Common myeloid progenitor, CD34-positive (primary cell): ENCODE measurements around the gene PLXNB1.

Source experiments
- CTCF ChIA-PET: fragments of 350-600 bp; sonication (Branson Sonifier 250); formaldehyde crosslinking; loops from one replicate; lab custom pipeline; 2021; ENCODE audit warnings: antibody characterized with exemption; lab: Charles Lee
- POLR2A ChIA-PET: fragments of 350-600 bp; sonication (Branson Sonifier 250); formaldehyde crosslinking; loops from one replicate; lab custom pipeline; 2021; ENCODE audit warnings: antibody characterized with exemption; lab: Charles Lee
- DNase-seq, 3 donors: peaks; one replicate each; pipeline versions ENCODE4 v3.0.0 to v3.0.0-alpha.2; 2013
- H3K27ac ChIP-seq, 2 experiments: 1 replicate in 1 of 2; 2 replicates in 1 of 2; pipeline ENCODE4 v1.7.0; 2013; ENCODE audit warnings: inconsistent platforms in 2 of 2, low read length in 2 of 2, mild to moderate bottlenecking in 2 of 2, low read depth in 1 of 2, moderate library complexity in 1 of 2; ENCODE audit not compliant: severe bottlenecking in 2 of 2, insufficient read depth in 1 of 2, poor library complexity in 1 of 2
- H3K27me3 ChIP-seq, 5 experiments: replicated peaks in 2 of 5; 1 replicate in 3 of 5; 2 replicates in 2 of 5; pipeline versions ENCODE4 v1.6.1 to v1.7.0; 2013; ENCODE audit warnings: low read length in 4 of 5, mild to moderate bottlenecking in 2 of 5, moderate library complexity in 2 of 5, inconsistent platforms in 1 of 5; ENCODE audit not compliant: insufficient read depth in 5 of 5, control insufficient read depth in 4 of 5
- H3K36me3 ChIP-seq, 4 experiments: 1 replicate in 2 of 4; 2 replicates in 2 of 4; pipeline versions ENCODE4 v1.6.1 to v1.7.0; 2013; ENCODE audit warnings: low read length in 3 of 4, control low read depth in 1 of 4, mild to moderate bottlenecking in 1 of 4; ENCODE audit not compliant: control insufficient read depth in 4 of 4, insufficient read depth in 4 of 4
- H3K4me1 ChIP-seq, 4 experiments: 1 replicate in 3 of 4; 2 replicates in 1 of 4; pipeline versions ENCODE4 v1.6.1 to v1.7.1; 2013; ENCODE audit warnings: low read length in 3 of 4, mild to moderate bottlenecking in 3 of 4, control low read depth in 1 of 4, inconsistent platforms in 1 of 4, moderate library complexity in 1 of 4; ENCODE audit not compliant: control insufficient read depth in 4 of 4, insufficient read depth in 4 of 4; ENCODE audit errors: control extremely low read depth in 1 of 4
- H3K4me3 ChIP-seq, 7 experiments: 1 replicate in 4 of 7; 2 replicates in 3 of 7; pipeline versions ENCODE4 v1.5.1 to v1.7.0; 2013; ENCODE audit warnings: mild to moderate bottlenecking in 7 of 7, low read length in 6 of 7, moderate library complexity in 6 of 7, inconsistent platforms in 2 of 7, low read depth in 2 of 7, control low read depth in 1 of 7; ENCODE audit not compliant: insufficient read depth in 4 of 7, control insufficient read depth in 1 of 7; ENCODE audit errors: extremely low read depth in 1 of 7
- H3K9me3 ChIP-seq, 5 experiments: 1 replicate in 4 of 5; 2 replicates in 1 of 5; pipeline versions ENCODE4 v1.6.1 to v1.7.1; 2013; ENCODE audit warnings: low read length in 4 of 5, mild to moderate bottlenecking in 2 of 5, inconsistent platforms in 1 of 5, low read depth in 1 of 5, moderate library complexity in 1 of 5; ENCODE audit not compliant: control insufficient read depth in 4 of 5, insufficient read depth in 2 of 5; ENCODE audit errors: control extremely low read depth in 1 of 5
- WGBS: methylation state at CpG from one replicate; pipeline ENCODE4 v1.1.5; 2013; ENCODE audit not compliant: insufficient coverage; 5-methylcytosine and 5-hydroxymethylcytosine counted together

The PLXNB1 gene

DNA sequence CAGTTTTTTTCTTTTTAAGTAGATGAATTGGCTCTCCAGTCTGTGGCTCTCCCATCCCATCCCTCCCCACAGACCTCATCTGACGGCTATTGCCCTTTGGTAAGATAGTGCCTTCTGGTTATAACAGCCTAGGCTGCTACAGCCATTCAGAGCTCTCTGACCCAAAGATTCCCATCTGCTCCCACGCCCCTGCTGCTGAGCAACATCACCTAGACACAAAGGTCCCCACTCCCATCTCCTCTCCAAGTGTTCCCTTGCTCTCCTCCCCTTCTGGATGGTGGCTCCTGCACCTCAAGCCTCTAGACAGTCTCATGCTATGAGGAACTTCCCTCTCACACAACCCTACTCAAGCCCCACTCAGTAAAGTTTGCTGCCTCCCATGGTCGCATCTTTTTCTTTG lies 34.2 kb downstream of the PLXNB1 start:
- Histone ChIP-seq H3K27me3 (no peaks in the 10 kb centered on the region), H3K4me1 (peaks cover 0 to 6% (median 4%) of the 10 kb centered on the region in 4 experiments), H3K4me3 (no peak overlapping the region), H3K9me3 (no peaks in the 10 kb centered on the region), H3K27ac (no peak overlapping the region), H3K36me3 (no peaks in the 10 kb centered on the region)
- no peak for DNase-seq
- POLR2A ChIA-PET = interaction anchor here (0.6 kb wide), 1 partner anchor 31 kb away, joined by 4 read pairs; no protein-coding TSS in a partner anchor
- 93% methylated on average over 3 of the region's 3 CpGs for WGBS
- CTCF ChIA-PET = interaction anchor here (1.2 kb wide), 1 partner anchor 40 kb away, joined by 4 read pairs; no protein-coding TSS in a partner anchor

DNA sequence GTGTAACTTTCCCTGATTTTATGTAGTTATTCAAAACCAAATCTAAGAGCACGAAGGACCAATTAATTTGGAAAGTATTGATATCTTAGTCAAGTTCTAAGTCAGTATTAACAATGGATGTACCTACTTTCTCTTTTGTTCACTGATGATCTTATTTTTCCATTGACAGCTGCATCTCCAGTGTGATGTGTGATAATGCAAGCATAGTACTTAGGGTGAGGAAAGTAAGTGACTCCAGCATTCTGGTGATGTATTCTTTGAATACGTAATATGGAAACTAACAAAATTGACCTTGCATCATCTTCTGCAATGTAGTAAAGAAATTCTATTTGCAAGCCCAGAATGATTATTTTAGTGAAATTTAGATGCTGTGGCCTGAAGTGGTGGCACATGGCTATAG lies 35.5 kb downstream of the PLXNB1 start:
- H3K4me3 ChIP-seq = no peak overlapping the region
- no peaks in the 10 kb centered on the region for H3K36me3 ChIP-seq
- DNase-seq = no peak
- H3K27ac ChIP-seq = no peak overlapping the region
- POLR2A ChIA-PET = no interaction called here
- no peaks in the 10 kb centered on the region for H3K9me3 ChIP-seq
- WGBS = 100% methylated on average over 1 of the region's 2 CpGs
- no peaks in the 10 kb centered on the region for H3K27me3 ChIP-seq
- CTCF ChIA-PET = interaction anchor here (1.2 kb wide), 1 partner anchor 41 kb away, joined by 3 read pairs; no protein-coding TSS in a partner anchor
- H3K4me1 ChIP-seq = peaks cover 0 to 6% (median 4%) of the 10 kb centered on the region in 4 experiments

DNA sequence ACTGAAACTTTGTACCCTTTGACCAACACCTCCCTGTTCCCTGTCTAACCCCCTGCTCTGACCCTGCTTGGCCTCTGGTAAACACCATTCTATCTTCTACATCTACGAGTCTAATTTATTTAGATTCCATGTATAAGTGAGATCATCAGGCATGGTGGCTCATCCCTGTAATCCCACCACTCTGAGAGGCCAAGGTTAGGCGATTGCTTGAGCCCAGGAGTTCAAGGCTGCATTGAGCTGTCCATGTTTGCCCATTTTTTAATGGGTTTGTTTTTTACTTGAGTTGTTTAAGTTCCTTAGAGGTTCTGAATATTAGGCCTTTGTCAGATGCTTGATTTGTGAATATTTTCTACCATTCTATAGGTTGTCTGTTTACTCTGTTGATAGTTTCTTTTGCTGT lies 40.9 kb downstream of the PLXNB1 start:
- Histone ChIP-seq H3K27me3 (no peaks in the 10 kb centered on the region), H3K4me1 (no peaks in the 10 kb centered on the region), H3K4me3 (no peak overlapping the region), H3K36me3 (no peaks in the 10 kb centered on the region), H3K9me3 (peaks cover 0 to 4% (median 0%) of the 10 kb centered on the region in 5 experiments), H3K27ac (no peak overlapping the region)
- WGBS = 100% methylated on average over 2 of the region's 2 CpGs
- POLR2A ChIA-PET = no interaction called here
- DNase-seq = no peak
- CTCF ChIA-PET = interaction anchor here (1.6 kb wide), 1 partner anchor 12 kb away, joined by 5 read pairs; no protein-coding TSS in a partner anchor

DNA sequence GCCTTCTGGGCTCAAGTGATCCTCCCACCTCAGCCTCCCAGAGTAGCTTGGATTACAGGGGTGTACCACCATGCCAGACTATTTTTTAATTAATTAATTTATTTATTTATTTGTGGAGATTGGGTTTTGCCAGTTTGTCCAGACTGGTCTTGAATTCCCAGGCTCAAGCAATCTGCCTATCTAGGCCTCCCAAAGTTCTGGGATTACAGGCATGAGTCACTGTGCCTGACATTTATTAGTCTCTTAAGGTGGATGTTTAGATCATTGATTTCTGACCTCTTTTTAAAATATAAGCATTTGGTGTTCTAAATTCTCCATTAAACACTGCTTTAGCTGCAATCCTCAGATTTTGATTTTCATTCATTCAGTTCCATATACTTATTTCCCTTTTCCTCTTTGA lies 42.3 kb downstream of the PLXNB1 start:
- Histone ChIP-seq H3K27me3 (no peaks in the 10 kb centered on the region), H3K27ac (no peak overlapping the region), H3K4me3 (no peak overlapping the region), H3K4me1 (no peaks in the 10 kb centered on the region), H3K9me3 (peaks cover 0 to 4% (median 0%) of the 10 kb centered on the region in 5 experiments), H3K36me3 (no peaks in the 10 kb centered on the region)
- no peak for DNase-seq
- ChIA-PET CTCF (interaction anchor here (1.9 to 2.0 kb wide), 2 partner anchors 13 to 49 kb away, joined by 5 to 7 read pairs; no protein-coding TSS in a partner anchor), POLR2A (no interaction called here)

DNA sequence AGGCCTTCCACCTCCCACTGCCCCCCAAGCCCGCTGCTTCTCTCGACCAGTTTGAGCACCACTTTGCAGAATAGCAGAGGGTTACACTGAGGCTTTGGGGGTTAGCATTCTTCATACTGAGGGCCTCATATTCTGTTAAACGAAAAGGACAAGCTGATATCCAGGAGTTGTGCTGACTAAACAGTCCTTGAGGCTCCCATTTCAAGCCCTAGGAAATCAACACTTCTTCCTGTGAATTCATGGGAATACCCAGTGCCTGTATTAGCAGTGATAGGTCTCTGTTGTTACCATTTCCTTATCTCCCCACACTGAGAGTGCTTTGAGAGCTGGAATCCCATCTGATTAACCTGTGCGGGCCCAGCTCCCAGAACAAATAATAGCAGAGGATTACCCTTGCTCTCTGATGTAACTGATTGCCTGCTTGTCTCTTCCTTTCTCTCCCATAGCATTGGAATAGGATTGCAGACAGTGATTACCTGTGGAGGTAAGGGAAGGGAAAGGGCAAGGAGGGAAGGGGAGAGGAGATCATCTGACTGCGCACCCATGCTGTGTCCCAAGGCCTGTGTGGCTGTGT lies 56.9 kb downstream of the PLXNB1 start:
- no peaks in the 10 kb centered on the region for H3K36me3 ChIP-seq
- 96% methylated on average over 3 of the region's 5 CpGs for WGBS
- POLR2A ChIA-PET = no interaction called here
- H3K4me1 ChIP-seq = no peaks in the 10 kb centered on the region
- no peaks in the 10 kb centered on the region for H3K27me3 ChIP-seq
- DNase-seq = no peak
- H3K27ac ChIP-seq = no peak overlapping the region
- no peak overlapping the region for H3K4me3 ChIP-seq
- CTCF ChIA-PET = no interaction called here
- H3K9me3 ChIP-seq = no peaks in the 10 kb centered on the region

DNA sequence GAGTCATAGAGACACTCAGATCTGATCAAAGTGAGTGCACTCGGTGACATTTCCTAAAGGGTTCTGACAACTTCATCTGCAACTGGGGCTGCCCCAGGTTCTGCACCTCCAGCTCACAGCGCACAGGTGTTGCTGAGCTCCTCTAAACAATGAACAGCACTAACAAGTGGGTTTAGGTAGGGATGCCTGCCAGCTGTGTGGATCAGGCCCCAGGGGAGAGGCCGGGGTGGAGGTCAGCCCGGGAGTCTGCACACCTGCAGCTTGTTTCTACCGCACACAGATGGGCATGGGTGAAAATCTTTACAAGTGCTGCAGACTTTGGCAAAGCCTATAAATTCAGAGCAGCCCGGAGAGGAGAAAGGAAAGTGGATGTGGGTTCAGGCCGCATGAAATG lies 57.5 kb downstream of the PLXNB1 start:
- Histone ChIP-seq H3K27ac (no peak overlapping the region), H3K4me1 (no peaks in the 10 kb centered on the region), H3K4me3 (no peak overlapping the region), H3K9me3 (no peaks in the 10 kb centered on the region), H3K27me3 (no peaks in the 10 kb centered on the region), H3K36me3 (no peaks in the 10 kb centered on the region)
- ChIA-PET POLR2A (no interaction called here), CTCF (no interaction called here)
- 97% methylated on average over 6 of the region's 7 CpGs for WGBS
- no peak for DNase-seq

DNA sequence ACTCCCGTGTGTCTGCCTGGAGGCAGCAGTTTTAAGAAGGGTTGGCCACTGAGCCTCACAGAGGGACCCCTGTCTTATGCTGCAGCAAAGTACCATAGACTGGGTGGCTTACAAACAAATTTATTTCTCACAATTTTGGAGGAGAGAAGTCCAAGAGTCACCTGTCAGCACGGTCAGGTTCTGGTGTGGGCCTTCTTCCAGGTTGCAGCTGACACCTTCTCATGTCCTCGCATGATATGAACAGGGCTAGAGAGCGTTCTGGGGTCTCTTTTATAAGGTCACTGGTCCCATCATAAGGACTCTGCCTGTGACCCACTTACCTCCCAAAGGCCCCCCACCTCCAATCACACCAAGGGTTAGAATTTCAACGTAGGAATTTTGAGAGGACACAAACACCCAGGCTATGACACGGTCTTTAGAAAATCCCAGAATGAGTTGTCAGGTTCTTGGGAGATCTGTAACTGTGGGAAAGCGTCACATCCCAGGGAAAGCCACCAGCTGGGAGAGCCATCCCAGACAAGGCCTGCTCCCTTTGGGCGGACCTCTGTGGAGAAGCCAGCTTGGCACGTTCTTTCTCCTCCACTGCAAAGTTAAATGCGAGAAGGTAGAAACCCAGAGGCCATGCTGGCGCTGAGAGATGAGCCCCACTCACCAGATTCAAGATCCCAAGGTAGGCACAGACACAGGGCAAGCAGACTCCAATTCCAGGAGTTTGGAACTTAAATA lies 58.1 kb downstream of the PLXNB1 start, which contains the start of gene FBXW12:
Gene FBXW12, plus strand, starts transcription at position 569 of the 726 bp plus-strand sequence. CDS start 549 bp downstream, outside the sequence.
- no peaks in the 10 kb centered on the region for H3K36me3 ChIP-seq
- no peaks in the 10 kb centered on the region for H3K9me3 ChIP-seq
- no peak within 1 kb of the TSS for H3K27ac ChIP-seq
- POLR2A ChIA-PET = no interaction called here
- 96% methylated on average over 11 of the region's 11 CpGs for WGBS
- H3K27me3 ChIP-seq = no peaks in the 10 kb centered on the region
- H3K4me3 ChIP-seq = no peak within 1 kb of the TSS
- H3K4me1 ChIP-seq = no peaks in the 10 kb centered on the region
- DNase-seq = no peak
- CTCF ChIA-PET = no interaction called here
